Measurements from ENCODE around the gene HS1BP3. TPM values are rescaled to one million over a fixed set of nuclear protein-coding genes. Genes with fewer than 3 reads are reported as not detected.

The HS1BP3 gene
- total RNA-seq, 2 experiments from 2014 or later, result 8.8 to 10.1 TPM

- ChIA-PET CTCF (no interaction called here), POLR2A (no interaction called here)
- Mint-ChIP-seq H3K27ac (no peak overlapping the region), H3K27me3 (peaks cover 45% of the 10 kb centered on the region), H3K4me1 (ENCODE audit: low read depth) (peaks cover 10% of the 10 kb centered on the region), H3K4me3 (no peak overlapping the region), H3K36me3 (ENCODE audit: low read depth) (no peaks in the 10 kb centered on the region), H3K9me3 (no peaks in the 10 kb centered on the region)
- TF ChIP-seq, protein P1, sequence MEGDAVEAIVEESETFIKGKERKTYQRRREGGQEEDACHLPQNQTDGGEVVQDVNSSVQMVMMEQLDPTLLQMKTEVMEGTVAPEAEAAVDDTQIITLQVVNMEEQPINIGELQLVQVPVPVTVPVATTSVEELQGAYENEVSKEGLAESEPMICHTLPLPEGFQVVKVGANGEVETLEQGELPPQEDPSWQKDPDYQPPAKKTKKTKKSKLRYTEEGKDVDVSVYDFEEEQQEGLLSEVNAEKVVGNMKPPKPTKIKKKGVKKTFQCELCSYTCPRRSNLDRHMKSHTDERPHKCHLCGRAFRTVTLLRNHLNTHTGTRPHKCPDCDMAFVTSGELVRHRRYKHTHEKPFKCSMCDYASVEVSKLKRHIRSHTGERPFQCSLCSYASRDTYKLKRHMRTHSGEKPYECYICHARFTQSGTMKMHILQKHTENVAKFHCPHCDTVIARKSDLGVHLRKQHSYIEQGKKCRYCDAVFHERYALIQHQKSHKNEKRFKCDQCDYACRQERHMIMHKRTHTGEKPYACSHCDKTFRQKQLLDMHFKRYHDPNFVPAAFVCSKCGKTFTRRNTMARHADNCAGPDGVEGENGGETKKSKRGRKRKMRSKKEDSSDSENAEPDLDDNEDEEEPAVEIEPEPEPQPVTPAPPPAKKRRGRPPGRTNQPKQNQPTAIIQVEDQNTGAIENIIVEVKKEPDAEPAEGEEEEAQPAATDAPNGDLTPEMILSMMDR (IDR thresholded peaks at IDR 0.05), result no peak
- H3K36me3 ChIP-seq (ENCODE audit: insufficient read depth, low read length), result no peaks in the 10 kb centered on the region
- H3K9me3 ChIP-seq (ENCODE audit: control insufficient read depth in 1 of 2, insufficient read depth in 1 of 2, low read length in 2 of 2), result peaks cover 0 to 19% of the 10 kb centered on the region in 2 experiments
- H3K4me3 ChIP-seq (ENCODE audit: low read length), result no peak overlapping the region
- intact Hi-C loops (cut with DNase I, micrococcal nuclease), result no loop called here
- DNase-seq (no peak), ATAC-seq (ENCODE audit: poor library complexity) (no peak)
- H3K27ac ChIP-seq (ENCODE audit: low read depth in 1 of 2, low read length in 2 of 2), result no peak overlapping the region
- H3K27me3 ChIP-seq (ENCODE audit: control insufficient read depth in 1 of 2, insufficient read depth in 2 of 2, low read length in 2 of 2), result peaks cover 28 to 43% of the 10 kb centered on the region in 2 experiments
- peaks cover 18% of the 10 kb centered on the region for H3K4me1 ChIP-seq (ENCODE audit: insufficient read depth, low read length)
Observed at GRCh38 chr2:20673686-20674308, 22.9 kb upstream of the HS1BP3 start.

DNA sequence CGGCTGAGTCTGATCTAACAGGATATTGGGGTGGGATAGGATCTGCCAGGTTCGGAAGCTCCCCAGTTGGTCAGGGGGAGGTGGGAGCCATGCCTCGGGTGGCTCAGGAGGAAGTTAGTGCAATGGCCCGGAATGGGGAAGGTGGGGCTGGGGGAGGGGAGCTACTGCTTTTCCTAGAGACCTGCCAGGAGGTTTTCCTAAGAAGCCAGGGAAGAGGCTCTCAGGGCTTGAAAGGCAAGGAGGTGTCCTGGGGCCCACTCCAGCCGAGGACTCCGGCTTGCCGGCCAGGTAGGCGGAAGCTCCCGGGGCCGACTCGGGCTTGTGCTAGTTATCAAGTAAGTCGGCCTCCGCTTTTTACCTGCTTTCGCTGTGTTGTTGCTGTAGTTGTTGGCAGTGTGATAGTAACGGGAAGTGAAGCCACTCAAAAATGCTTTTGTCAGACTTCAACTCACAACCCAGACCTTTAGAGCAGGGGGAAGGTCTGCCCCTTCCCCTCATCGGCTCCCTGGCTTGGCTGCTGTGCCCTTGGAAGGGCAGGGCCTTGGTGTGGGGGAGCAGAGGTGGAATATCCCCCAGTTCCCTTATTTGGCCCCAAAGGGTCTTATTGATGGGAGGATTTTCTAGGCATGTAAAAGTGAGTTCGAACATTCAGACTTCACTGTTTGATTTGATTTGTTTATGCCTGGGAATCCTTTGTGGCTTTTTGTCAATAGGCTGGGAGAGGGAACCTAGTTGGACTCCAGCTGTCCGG is 21.5 kb upstream of the HS1BP3 start:
- Mint-ChIP-seq H3K9me3 (no peaks in the 10 kb centered on the region), H3K4me3 (no peak overlapping the region), H3K4me1 (ENCODE audit: low read depth) (peaks cover 17% of the 10 kb centered on the region), H3K27ac (no peak overlapping the region), H3K27me3 (peaks cover 57% of the 10 kb centered on the region), H3K36me3 (ENCODE audit: low read depth) (no peaks in the 10 kb centered on the region)
- ATAC-seq (ENCODE audit: poor library complexity), result no peak
- Histone ChIP-seq H3K9me3 (ENCODE audit: control insufficient read depth in 1 of 2, insufficient read depth in 1 of 2, low read length in 2 of 2) (peaks cover 0 to 24% of the 10 kb centered on the region in 2 experiments), H3K4me1 (ENCODE audit: insufficient read depth, low read length) (peaks cover 24% of the 10 kb centered on the region), H3K4me3 (ENCODE audit: low read length) (no peak overlapping the region), H3K36me3 (ENCODE audit: insufficient read depth, low read length) (no peaks in the 10 kb centered on the region), H3K27me3 (ENCODE audit: control insufficient read depth in 1 of 2, insufficient read depth in 2 of 2, low read length in 2 of 2) (peaks cover 42 to 57% of the 10 kb centered on the region in 2 experiments), H3K27ac (ENCODE audit: low read depth in 1 of 2, low read length in 2 of 2) (no peak overlapping the region)
- intact Hi-C loops (cut with DNase I, micrococcal nuclease), result no loop called here
- TF ChIP-seq, protein P1 (IDR thresholded peaks at IDR 0.05), result no peak
- CTCF ChIA-PET, result no interaction called here
- POLR2A ChIA-PET, result no interaction called here
- DNase-seq, result no peak

DNA sequence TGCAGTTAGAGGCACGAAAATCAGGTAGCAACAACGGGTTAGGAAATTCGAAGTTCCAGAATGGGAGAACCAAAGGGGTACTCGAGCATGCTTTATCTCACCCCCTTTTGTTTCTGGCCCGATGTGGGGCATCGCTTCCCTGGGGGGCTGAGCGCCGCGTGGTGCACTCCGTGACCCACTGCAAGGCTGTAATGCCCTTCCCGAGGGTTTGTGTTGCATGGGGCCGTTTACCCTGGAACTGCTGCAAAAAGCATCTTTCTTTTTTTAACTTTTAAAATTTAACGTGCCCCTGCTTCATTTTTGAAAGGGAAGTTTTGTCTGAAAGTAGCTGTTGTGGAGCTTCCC is 20.8 kb upstream of the HS1BP3 start:
- no peak overlapping the region for H3K4me3 ChIP-seq (ENCODE audit: low read length)
- H3K9me3 ChIP-seq (ENCODE audit: control insufficient read depth in 1 of 2, insufficient read depth in 1 of 2, low read length in 2 of 2), result peaks cover 0 to 24% of the 10 kb centered on the region in 2 experiments
- H3K36me3 Mint-ChIP-seq (ENCODE audit: low read depth), result no peaks in the 10 kb centered on the region
- ChIA-PET POLR2A (no interaction called here), CTCF (no interaction called here)
- DNase-seq, result no peak
- no peak overlapping the region for H3K27ac Mint-ChIP-seq
- H3K4me3 Mint-ChIP-seq, result no peak overlapping the region
- peaks cover 17% of the 10 kb centered on the region for H3K4me1 Mint-ChIP-seq (ENCODE audit: low read depth)
- peaks cover 44 to 58% of the 10 kb centered on the region in 2 experiments for H3K27me3 ChIP-seq (ENCODE audit: control insufficient read depth in 1 of 2, insufficient read depth in 2 of 2, low read length in 2 of 2)
- no peaks in the 10 kb centered on the region for H3K36me3 ChIP-seq (ENCODE audit: insufficient read depth, low read length)
- TF ChIP-seq, protein P1 (IDR thresholded peaks at IDR 0.05), result no peak
- H3K27me3 Mint-ChIP-seq, result peaks cover 57% of the 10 kb centered on the region
- peaks cover 26% of the 10 kb centered on the region for H3K4me1 ChIP-seq (ENCODE audit: insufficient read depth, low read length)
- ATAC-seq (ENCODE audit: poor library complexity), result no peak
- intact Hi-C loops (cut with DNase I, micrococcal nuclease), result no loop called here
- H3K27ac ChIP-seq (ENCODE audit: low read depth in 1 of 2, low read length in 2 of 2), result no peak overlapping the region
- H3K9me3 Mint-ChIP-seq, result no peaks in the 10 kb centered on the region

All from CD4-positive, alpha-beta T cell (primary cell).